ENCODE measurements around the gene EXOC7.

The EXOC7 gene

GRCh38 chr17:76138234-76138895 lies 34.8 kb upstream of the EXOC7 start:
- DNase-seq = no peak

- no peak for DNase-seq
These were observed 34.0 kb upstream of the EXOC7 start for GRCh38 chr17:76137351-76138233.

GRCh38 chr17:76137001-76137350 lies 33.4 kb upstream of the EXOC7 start:
- no peak for DNase-seq

GRCh38 chr17:76136276-76137000 lies 32.9 kb upstream of the EXOC7 start:
- no peak for DNase-seq

- no peak for DNase-seq
These were observed 32.2 kb upstream of the EXOC7 start for GRCh38 chr17:76135810-76136188.

GRCh38 chr17:76134911-76135809 lies 31.6 kb upstream of the EXOC7 start:
- no peak for DNase-seq

- DNase-seq = no peak
These were observed 29.2 kb upstream of the EXOC7 start for GRCh38 chr17:76132574-76133338.

- DNase-seq = no peak
These were observed 28.3 kb upstream of the EXOC7 start for GRCh38 chr17:76131692-76132573.

- DNase-seq = no peak
These were observed 27.6 kb upstream of the EXOC7 start for GRCh38 chr17:76131051-76131691.

GRCh38 chr17:76130473-76130872 lies 26.9 kb upstream of the EXOC7 start:
- no peak for DNase-seq

GRCh38 chr17:76125922-76126321 lies 22.3 kb upstream of the EXOC7 start:
- no peak for DNase-seq

- no peak for DNase-seq
These were observed 21.7 kb upstream of the EXOC7 start for GRCh38 chr17:76125391-76125675.

- no peak for DNase-seq
These were observed 21.2 kb upstream of the EXOC7 start for GRCh38 chr17:76124582-76125390.

- DNase-seq = no peak
These were observed 20.4 kb upstream of the EXOC7 start for GRCh38 chr17:76123749-76124581.

- no peak for DNase-seq
These were observed 19.6 kb upstream of the EXOC7 start for GRCh38 chr17:76123191-76123499.

- DNase-seq = no peak
These were observed 19.0 kb upstream of the EXOC7 start for GRCh38 chr17:76122431-76123190.

GRCh38 chr17:76121932-76122430 lies 18.4 kb upstream of the EXOC7 start:
- DNase-seq = no peak

GRCh38 chr17:76120658-76121008 lies 17.0 kb upstream of the EXOC7 start:
- no peak for DNase-seq

Data from SHP77 (cell line).